SK-N-SH (cell line): ENCODE data around the gene THADA.

Experiments used
- CTCF ChIP-seq: fragments of 200-600 bp; sonication (generic); IDR thresholded peaks from 2 replicates; pipeline ENCODE4 v1.6.1; 2017; ENCODE audit warnings: antibody characterized with exemption, mild to moderate bottlenecking, moderate library complexity
- EP300 ChIP-seq, 2 experiments: IDR thresholded peaks; 2 replicates each; pipeline versions ENCODE4 v1.4.0 to v1.6.1; 2012; ENCODE audit warnings: borderline replicate concordance in 1 of 2, low read depth in 1 of 2, low read length in 1 of 2
- YY1 ChIP-seq: IDR thresholded peaks from 2 replicates; pipeline ENCODE4 v1.4.0; 2012; ENCODE audit warnings: low read depth, mild to moderate bottlenecking

- TF ChIP-seq EP300 (IDR thresholded peaks at IDR 0.05; ENCODE audit: borderline replicate concordance in 1 of 2, low read depth in 1 of 2, low read length in 1 of 2) (no peak), YY1 (no peak), CTCF (no peak)
Observed at GRCh38 chr2:43298500-43298899, 297.3 kb downstream of the THADA start.
